Measurements from ENCODE around the gene GJB4. TPM values are rescaled to one million over a fixed set of nuclear protein-coding genes. Genes with fewer than 3 reads are reported as not detected.

GJB4 gene
- total RNA-seq, 2 experiments from 2014 or later, result not detected

GRCh38 chr1:34746101-34746500, 13.4 kb upstream of the GJB4 start:
- Mint-ChIP-seq H3K27ac (no peak overlapping the region), H3K36me3 (ENCODE audit: low read depth) (no peaks in the 10 kb centered on the region), H3K27me3 (peaks cover 4% of the 10 kb centered on the region), H3K4me1 (ENCODE audit: low read depth) (no peaks in the 10 kb centered on the region), H3K4me3 (no peak overlapping the region), H3K9me3 (no peaks in the 10 kb centered on the region)
- ATAC-seq (ENCODE audit: poor library complexity), result no peak
- no peaks in the 10 kb centered on the region for H3K9me3 ChIP-seq (ENCODE audit: control insufficient read depth in 1 of 2, insufficient read depth in 1 of 2, low read length in 2 of 2)
- ChIA-PET POLR2A (no interaction called here), CTCF (no interaction called here)
- no peaks in the 10 kb centered on the region for H3K27me3 ChIP-seq (ENCODE audit: control insufficient read depth in 1 of 2, insufficient read depth in 2 of 2, low read length in 2 of 2)
- DNase-seq, result no peak
- no peak overlapping the region for H3K27ac ChIP-seq (ENCODE audit: low read depth in 1 of 2, low read length in 2 of 2)
- H3K36me3 ChIP-seq (ENCODE audit: insufficient read depth, low read length), result no peaks in the 10 kb centered on the region
- intact Hi-C loops (cut with DNase I, micrococcal nuclease), result no loop called here
- no peak for TF ChIP-seq CTCF (IDR thresholded peaks at IDR 0.05)
- no peak overlapping the region for H3K4me3 ChIP-seq (ENCODE audit: low read length)
- H3K4me1 ChIP-seq (ENCODE audit: insufficient read depth, low read length), result peaks cover 7% of the 10 kb centered on the region

- Histone ChIP-seq H3K36me3 (ENCODE audit: insufficient read depth, low read length) (no peaks in the 10 kb centered on the region), H3K27ac (ENCODE audit: low read depth in 1 of 2, low read length in 2 of 2) (no peak overlapping the region), H3K4me1 (ENCODE audit: insufficient read depth, low read length) (peaks cover 7% of the 10 kb centered on the region), H3K9me3 (ENCODE audit: control insufficient read depth in 1 of 2, insufficient read depth in 1 of 2, low read length in 2 of 2) (no peaks in the 10 kb centered on the region), H3K27me3 (ENCODE audit: control insufficient read depth in 1 of 2, insufficient read depth in 2 of 2, low read length in 2 of 2) (no peaks in the 10 kb centered on the region), H3K4me3 (ENCODE audit: low read length) (no peak overlapping the region)
- Mint-ChIP-seq H3K27ac (no peak overlapping the region), H3K9me3 (no peaks in the 10 kb centered on the region), H3K4me1 (ENCODE audit: low read depth) (no peaks in the 10 kb centered on the region), H3K36me3 (ENCODE audit: low read depth) (no peaks in the 10 kb centered on the region), H3K27me3 (peaks cover 4% of the 10 kb centered on the region), H3K4me3 (no peak overlapping the region)
- DNase-seq, result no peak
- POLR2A ChIA-PET, result no interaction called here
- intact Hi-C loops (cut with DNase I, micrococcal nuclease), result no loop called here
- ATAC-seq (ENCODE audit: poor library complexity), result no peak
- CTCF ChIA-PET, result no interaction called here
- no peak for TF ChIP-seq CTCF (IDR thresholded peaks at IDR 0.05)
Measured at GRCh38 chr1:34746785-34747637, 12.5 kb upstream of the GJB4 start.

GRCh38 chr1:34747638-34747941, 11.9 kb upstream of the GJB4 start:
- Mint-ChIP-seq H3K27me3 (peaks cover 4% of the 10 kb centered on the region), H3K27ac (no peak overlapping the region), H3K9me3 (no peaks in the 10 kb centered on the region), H3K4me1 (ENCODE audit: low read depth) (no peaks in the 10 kb centered on the region), H3K4me3 (no peak overlapping the region), H3K36me3 (ENCODE audit: low read depth) (no peaks in the 10 kb centered on the region)
- Histone ChIP-seq H3K27ac (ENCODE audit: low read depth in 1 of 2, low read length in 2 of 2) (no peak overlapping the region), H3K9me3 (ENCODE audit: control insufficient read depth in 1 of 2, insufficient read depth in 1 of 2, low read length in 2 of 2) (no peaks in the 10 kb centered on the region), H3K36me3 (ENCODE audit: insufficient read depth, low read length) (no peaks in the 10 kb centered on the region), H3K4me1 (ENCODE audit: insufficient read depth, low read length) (peaks cover 4% of the 10 kb centered on the region), H3K27me3 (ENCODE audit: control insufficient read depth in 1 of 2, insufficient read depth in 2 of 2, low read length in 2 of 2) (no peaks in the 10 kb centered on the region), H3K4me3 (ENCODE audit: low read length) (no peak overlapping the region)
- intact Hi-C loops (cut with DNase I, micrococcal nuclease), result no loop called here
- CTCF ChIA-PET, result no interaction called here
- ATAC-seq (ENCODE audit: poor library complexity), result no peak
- no peak for TF ChIP-seq CTCF (IDR thresholded peaks at IDR 0.05)
- no peak for DNase-seq
- POLR2A ChIA-PET, result no interaction called here
